GM19438 (cell line): ENCODE data around the gene TVP23B.
"Not testable (repeated sequence)": the region's sequence is repeated elsewhere in the genome, so short reads cannot be mapped to it uniquely, and the experiment has no call there.

ENCODE experiments used
- ATAC-seq: cut with Tn5 transposase; IDR thresholded peaks from one replicate; pipeline ENCODE4 v1.9.1; 2021; ENCODE audit warnings: low read depth; ENCODE audit not compliant: unreplicated experiment

The TVP23B gene

DNA sequence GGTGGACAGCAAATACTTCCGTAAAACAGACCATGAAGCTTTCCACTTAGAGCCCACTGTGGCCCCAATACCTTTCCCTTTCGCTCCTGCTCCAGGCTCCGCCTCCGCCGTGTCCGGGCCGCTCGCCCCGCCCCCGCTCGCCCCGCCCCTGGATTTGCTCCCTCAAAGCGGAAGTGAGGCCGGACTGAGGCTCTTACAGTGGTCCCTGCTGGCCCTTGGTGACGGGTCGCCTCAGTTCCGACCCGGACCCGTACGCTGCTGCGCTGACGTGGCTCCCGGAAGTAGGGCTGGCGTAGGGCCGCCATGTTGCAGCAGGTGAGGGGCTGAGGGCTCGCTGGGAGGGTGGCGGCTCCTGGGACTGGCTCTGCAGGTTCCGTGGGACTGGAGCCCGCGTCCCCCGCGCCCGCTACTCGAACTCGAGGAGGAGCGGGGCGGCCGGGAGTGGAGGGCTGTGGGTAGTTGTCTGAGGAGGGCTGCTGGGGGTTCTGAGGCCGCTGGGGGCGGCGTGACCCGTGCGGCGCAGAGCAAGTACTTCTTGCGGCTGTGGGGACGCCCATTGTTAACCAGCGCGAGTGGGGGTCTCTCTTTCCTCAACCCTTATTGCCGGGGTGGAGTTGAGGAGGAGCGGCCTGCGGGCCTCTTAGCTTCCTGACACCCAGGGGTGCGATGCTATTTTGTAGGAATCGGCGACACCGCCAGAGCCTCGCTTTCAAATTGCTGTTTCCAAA is at the start of gene TVP23B:
TSS of gene TVP23B (plus strand) at position 193 of the 728 bp plus-strand sequence. CDS start at position 304, 111 bp downstream.
- peak; percentile 97 for ATAC-seq

DNA sequence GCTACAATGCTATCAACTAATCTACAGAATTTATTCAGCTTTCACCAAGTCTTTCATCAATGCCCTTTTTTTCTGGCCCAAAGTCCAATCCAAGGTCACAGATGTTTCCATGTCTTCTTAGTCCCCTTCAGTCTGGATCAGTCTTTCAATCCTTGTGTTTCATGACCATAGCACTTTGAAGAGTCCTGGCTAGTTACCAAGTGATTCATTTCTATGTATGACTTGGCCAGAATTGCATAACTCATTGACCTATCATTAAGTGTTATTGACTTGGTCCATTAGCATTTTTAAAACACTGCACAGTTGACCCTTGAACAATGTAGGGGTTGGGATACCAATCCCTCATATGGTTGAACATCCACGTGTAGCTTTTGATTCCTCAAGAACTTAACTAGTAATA is 48.5 kb upstream of the TVP23B start:
- not testable (repeated sequence) for ATAC-seq

DNA sequence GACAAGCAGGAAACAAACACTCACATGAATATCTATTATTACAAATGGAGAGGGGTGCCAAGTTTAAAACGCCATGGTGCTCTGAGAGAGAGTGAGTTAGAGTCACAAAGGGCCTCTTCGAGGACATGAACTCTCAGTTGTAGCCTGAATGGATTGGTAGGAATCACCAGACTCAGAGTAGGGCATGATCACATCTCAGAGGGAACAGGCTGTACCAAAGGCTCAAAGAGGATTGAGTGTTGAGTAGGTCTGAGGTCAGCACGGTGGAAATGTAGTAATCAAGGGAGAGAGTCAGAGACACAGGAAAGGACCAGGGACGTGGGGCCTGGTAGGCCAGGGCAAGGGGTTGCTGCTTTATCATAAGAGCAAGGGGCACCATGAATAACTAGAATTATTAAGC is 47.6 kb upstream of the TVP23B start:
- ATAC-seq, result not testable (repeated sequence)

DNA sequence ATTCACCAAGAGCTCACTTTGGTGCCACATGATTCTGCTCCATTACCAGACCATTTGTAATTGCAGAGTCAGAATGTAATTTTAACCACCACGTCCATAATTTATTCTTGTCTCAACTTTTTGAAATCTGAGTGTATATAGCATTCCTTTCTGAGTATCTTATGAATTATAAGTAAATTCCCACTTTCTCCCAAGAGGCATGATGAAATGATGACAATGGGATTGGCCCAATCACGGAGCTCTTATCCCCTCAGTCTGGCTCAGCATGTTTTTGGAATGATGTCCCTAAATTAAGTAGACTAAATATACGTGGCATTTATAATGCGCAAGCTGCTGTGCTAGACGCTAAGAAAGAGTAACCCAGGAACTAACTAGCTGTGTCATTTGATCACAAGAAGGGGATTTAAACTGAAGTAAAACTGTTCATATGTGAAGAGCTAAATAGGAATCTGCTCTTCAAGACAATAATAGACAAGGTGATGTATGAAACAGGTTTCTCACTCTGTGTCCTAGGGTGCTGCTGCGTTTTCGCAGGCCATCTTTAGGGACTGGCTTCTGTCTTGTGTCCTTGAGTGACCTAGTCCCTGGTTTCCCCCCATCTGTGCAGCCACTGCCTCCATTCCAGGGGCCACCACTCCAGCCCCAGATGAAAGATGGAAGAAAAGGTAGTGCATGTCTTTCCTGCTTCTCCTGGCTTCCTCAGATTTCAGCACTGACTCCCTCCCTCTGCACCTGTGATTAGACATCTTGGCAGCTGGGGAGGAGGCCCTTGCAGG is 41.2 kb upstream of the TVP23B start:
- not testable (repeated sequence) for ATAC-seq

DNA sequence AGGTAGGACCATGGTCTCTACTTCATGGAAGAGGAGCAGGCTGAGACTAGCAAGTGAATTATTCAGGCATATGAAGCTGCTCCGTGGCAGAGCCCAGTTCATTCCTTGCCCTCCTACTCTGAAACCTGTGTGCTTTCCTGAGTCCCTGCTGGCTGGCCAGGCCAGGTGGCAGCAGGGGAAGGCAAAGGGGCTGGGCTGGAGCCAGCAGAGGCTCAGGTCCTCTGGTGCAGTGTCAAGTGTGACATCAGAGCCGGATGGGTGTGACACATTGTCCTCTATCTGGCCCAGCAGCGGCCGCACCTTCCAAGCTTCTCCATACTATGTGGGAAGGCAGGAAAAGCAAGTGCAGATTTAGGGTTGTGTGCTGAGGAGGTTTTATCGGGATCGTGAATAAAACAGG is 39.8 kb upstream of the TVP23B start:
- not testable (repeated sequence) for ATAC-seq

DNA sequence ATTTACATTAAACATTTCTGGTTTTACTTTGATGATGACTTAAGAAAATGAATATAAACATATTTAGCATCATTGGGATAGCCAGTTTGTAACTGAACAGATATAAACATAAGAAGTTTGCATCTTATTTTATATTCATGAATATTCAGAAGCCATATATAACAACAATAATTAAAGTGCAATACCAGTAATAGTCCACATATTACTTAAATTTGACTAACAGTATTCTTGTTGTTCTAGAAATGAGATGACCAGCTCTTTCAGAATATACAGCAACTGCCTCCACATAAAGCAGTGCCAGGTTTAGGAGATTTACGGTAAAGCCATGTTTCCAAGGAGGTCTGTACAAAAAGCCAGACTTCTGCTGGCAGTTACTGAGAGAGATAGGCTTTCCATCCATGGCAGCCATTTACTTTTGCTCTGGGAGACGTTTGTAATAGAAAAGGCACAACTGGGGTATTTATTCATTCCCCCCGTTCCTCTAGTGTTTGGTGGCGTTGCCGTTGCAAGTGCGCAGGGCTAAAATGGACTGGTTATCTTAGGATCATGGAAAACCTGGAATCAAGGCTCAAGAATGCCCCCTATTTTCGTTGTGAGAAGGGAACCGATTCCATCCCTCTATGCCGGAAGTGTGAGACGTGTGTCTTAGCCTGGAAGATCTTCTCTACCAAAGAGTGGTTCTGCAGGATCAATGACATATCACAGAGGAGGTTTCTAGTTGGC is 37.1 kb upstream of the TVP23B start, which contains the start of gene FBXW10:
TSS of gene FBXW10 (plus strand) at position 356 of the 723 bp plus-strand sequence. CDS start at position 547, 191 bp downstream.
- ATAC-seq, result not testable (repeated sequence)

DNA sequence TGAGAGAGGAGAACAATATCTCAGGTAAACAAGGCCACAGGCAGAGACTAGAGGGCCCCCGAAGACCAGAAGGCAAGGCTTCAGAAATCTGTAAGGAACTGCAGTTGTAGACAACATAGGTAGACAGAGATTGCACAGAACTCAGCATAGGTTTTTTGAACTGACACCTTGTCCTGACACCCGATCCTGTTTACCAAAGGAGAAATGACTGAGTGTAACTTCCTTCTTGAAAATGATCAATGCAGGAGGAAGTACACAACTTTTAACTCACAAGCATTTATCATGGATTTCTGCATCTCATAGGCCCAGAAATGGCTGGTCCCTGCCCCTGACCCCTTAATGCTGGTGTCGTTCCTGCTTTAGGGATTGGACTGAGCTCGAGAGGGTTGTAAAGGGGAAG is 36.3 kb upstream of the TVP23B start:
- ATAC-seq, result not testable (repeated sequence)

DNA sequence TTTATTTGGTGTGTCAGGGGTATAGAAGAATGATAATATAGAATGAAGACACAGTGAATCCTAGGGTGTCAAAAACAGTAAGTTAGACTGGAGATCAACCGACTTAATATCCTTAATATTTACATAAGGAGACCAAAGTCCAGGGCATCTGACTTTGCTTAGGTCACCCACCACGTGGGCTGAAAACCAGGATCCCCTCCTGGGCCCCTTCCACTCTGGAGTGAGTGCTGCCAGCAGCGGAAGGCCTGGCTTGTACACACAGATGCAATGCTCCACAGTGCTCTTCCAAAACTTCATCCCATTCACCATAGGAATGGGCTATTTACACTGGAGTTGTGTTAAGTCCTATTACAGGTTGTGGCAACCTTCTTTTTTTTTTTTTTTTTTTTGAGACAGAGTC is 34.4 kb upstream of the TVP23B start:
- ATAC-seq, result not testable (repeated sequence)

DNA sequence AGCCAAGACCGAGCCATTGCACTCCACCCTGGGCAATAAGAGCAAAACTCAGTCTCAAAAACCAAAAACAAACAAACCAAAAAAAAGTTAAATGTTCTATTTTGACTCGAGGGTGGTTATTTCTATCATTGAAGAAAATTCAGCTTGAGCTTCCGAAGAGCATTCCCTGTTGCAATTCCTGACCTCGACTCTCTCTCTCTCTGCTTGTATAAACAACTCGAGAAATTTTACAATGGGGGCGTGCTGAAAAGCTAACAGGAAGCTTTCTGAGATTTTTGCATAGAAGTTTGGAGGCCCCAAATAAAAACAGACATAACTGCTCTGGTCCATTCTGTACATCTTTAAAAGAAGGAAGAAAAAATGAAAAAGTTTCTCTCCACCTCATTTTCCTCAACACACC is 33.5 kb upstream of the TVP23B start:
- ATAC-seq, result not testable (repeated sequence)

DNA sequence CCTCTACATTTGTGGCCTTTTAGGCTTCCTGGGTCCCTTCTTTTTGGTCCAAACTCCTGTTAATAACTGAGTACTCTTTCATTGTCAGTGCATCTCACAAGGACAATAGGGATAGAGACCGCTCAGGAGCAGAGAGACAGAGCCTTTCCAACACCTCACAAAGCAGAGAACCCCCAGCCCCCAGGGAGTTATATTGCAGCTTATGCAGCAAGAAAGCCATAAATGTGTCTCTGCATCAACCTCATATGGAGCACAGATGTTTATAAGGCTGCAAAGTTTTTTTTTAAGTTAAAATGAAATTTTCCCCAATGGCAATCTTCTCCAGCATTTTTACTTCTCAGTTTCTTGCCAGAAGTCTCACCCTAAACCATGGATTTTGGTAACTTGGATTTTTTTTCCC is 30.7 kb upstream of the TVP23B start:
- ATAC-seq, result not testable (repeated sequence)

DNA sequence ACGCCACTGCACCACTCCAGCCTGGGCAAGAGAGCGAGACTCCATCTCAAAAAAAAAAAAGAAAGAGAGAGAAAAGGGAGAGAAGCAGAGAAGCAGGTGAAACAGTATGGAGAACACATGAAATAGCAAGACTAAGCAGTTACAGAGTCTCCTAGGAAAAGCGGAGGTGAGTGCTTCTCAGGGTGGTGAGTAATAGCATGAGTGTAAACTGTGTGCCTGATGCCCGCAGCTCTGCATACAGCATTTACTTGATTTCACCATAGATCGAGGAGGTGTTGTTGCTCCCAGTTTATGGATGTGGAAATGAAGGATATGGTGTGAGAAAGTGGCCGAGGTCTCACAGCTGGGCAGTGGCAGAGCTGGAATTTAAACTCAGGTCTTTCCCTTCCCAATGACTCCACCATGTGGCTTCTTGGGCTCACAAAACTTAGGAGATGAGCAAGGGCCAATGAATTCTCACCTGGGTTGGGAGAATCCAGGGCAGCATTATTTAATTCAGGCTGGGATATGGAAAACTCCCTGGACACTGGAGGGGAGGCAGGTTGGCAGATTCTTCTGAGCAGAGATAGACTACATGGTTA is 27.1 kb upstream of the TVP23B start:
- ATAC-seq, result not testable (repeated sequence)

DNA sequence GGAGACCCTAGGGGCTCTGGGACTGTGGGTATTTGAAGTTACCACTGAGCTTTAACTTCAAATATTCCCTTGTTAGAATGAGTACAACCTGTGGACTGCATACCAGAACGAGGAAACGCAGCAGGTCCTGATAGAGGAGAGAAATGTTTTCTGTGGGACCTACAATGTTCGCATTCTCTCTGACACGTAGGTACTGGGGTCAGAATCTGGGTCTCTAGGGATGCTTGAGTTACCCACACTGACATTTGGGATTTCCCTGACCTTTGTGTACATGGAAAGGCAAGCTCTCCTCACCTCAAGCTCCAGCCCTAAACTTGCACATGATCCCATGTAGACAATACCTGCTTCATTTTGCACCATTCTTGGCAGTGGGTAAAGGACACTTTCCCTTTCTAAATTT is 25.0 kb upstream of the TVP23B start:
- not testable (repeated sequence) for ATAC-seq

DNA sequence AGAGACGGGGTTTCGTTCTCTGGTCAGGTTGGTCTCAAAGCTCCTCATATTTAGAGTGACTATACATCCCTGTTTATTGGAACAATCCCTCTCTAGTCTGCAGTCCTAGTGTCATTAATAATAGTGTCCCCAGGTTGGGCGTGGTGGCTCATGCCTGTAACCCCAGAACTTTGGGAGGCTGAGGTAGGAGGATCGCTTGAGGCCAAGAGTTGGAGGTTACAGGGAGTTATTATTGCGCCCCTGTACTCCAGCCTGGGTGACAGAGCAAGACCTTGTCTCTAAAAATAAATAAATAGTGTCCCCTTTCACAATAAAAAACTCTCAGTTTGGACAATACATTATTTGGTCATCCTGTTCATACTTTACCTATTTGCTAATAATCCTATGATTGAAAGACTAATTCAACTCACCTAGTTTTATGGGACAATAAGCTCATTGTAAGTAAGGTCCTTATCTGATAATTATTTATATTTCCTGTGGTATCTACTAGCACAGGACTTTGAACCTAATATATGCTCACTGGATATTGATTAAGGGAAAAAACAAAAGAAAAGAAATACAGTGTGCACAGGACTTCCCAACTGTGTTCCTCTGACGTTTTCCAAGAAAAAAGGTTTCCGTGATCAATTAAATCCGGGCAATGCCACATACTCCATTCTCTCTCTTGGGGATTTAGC is 23.5 kb upstream of the TVP23B start:
- not testable (repeated sequence) for ATAC-seq

DNA sequence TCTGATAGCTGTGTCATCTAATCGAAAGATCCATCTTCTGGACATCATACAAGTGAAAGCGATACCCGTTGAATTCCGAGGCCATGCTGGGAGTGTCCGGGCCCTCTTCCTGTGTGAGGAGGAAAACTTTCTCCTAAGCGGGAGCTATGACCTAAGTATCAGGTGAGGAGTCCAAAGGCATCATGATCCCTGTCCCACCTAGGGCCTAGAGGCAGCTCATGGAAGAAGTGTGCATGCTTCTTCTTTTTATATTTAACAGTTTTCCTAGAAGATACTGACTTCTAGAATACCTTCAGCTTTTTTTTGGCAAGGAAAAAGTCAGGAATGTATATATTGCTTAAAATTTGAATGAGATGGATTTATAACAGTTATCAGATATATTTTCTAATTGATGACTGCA is 22.6 kb upstream of the TVP23B start:
- not testable (repeated sequence) for ATAC-seq

DNA sequence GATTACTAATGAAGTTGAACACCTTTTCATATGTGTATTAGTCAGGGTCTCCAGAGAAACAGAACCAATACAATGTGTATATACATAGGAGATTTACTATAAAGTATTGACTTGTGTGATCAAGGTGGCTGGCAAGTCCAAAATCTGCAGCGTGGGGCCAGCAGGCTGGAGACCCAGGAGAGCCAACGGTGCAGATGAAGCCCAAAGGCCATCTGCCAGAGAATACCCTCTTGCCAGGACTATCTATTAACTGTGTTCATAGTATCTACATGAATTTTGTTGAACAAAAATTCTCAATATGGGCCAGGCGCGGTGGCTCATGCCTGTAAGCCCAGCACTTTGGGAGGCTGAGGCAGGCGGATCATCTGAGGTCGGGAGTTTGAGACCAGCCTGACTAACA is 20.8 kb upstream of the TVP23B start:
- not testable (repeated sequence) for ATAC-seq

DNA sequence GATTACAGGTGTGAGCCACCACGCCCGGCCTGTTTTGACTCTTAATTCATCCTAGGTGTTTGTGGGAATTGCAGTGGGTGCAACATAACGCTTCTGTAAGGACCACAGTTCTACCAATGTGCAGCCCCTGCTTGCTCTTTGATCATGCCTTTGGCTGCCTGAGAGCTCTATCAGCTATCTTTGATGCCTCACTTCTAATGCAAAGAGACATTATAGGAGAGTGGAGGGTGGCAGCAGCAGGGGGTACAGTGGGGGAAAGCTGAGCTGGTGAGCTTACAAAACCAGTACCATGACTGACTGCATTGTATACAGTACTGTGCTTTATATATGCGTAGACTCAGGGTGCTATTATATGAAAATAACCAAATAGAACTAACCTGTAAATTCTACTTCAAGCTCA is 10.4 kb upstream of the TVP23B start:
- ATAC-seq, result not testable (repeated sequence)

DNA sequence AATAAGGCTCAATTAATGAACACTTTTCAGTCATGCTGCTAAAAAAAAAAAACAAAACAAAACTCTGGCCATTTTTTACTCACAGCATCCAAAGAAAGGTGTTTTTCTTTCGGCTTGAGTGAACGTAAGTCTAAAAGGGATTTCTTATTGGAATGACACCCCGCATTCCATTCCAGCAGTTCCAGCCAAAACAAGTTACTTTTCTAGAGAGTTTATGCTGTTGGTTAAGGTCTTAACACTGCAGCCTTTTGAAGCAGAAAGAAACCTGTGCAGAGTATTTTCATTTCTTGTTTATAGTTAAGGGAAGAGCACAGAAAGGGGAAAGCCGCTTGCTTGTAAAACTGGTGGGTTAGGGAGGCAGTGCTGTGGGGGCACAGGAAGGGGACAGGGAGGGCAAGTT is 9.9 kb upstream of the TVP23B start:
- ATAC-seq, result not testable (repeated sequence)

DNA sequence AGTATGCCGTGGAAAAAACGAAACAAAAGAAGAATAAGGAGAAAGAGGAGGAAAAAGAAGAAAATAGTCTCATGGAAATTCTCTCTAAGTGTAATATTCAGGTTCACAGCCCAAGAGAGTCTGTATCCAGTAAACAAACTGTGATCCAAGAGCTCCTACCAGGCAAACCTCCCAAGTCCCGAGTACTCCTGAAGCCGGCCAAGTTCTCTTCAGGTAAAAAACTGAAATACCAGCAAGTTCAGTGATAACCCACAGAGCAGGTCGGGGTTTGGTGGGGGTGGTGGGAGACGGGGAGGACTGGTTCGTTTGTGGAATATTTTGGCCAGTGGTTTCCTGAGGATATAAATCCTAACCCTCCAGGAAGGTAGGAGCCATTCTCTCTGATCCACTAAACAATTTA is 8.5 kb upstream of the TVP23B start:
- ATAC-seq, result no peak

DNA sequence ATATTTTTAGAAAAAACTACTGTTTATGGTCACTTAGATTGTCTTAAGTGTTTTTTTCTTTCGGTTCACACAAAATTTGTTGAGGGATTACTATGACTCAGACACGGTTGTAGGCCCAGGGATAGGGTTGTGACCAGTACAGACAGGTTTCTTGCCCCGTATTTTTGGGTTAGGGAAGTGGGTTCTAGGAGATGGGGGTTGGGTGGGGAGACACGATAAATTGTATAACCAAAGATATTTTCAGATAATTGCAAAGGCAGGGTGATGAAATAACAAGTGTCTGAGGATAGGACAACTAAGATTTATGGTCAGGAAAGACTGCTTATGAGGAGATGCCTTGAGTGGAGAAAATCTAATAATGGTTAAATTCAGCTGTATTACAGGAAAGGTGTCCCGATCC is 822 bp downstream of the TVP23B start:
- not testable (repeated sequence) for ATAC-seq

DNA sequence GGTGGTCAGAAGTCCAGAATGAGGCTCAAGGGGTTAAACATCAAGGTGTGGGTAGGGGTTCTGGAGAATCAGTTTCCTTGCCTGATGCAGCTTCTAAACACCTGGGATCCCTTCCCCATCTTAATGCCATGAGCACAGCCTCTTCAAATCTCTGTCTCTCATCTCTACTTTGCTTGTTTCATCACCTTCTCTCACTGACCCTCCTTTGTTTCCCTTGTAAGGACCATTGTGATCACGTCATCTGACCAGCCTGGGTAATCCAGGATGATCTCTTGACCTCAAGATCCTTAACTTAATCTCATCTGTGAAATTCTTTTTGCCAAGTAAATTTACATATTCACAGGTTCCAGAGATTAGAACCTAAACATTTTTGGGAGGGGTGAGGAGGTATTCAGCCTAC is 5.0 kb downstream of the TVP23B start:
- not testable (repeated sequence) for ATAC-seq
